ENCODE results near the gene VTCN1.
A peak's percentile ranks its signal among the peaks of the same experiment; 100 is the strongest.

GRCh38 chr1:117128323-117129079 is 82.2 kb downstream of the VTCN1 start:
- peak; percentile 81 for TF ChIP-seq CTCF (IDR thresholded peaks at IDR 0.05)
- no peak for TF ChIP-seq ZFX (IDR thresholded peaks at IDR 0.05; ENCODE audit: borderline replicate concordance)

Measured in 22Rv1 (cell line).